IMR-90 (cell line): ENCODE results near the gene ULBP1. TPM values are rescaled to one million over a fixed set of nuclear protein-coding genes. Genes with fewer than 3 reads are reported as not detected.
"Not testable (repeated sequence)": the region's sequence is repeated elsewhere in the genome, so short reads cannot be mapped to it uniquely, and the experiment has no call there.

ENCODE experiments used
- ATAC-seq: fragments of 200-7000 bp; cut with Tn5 transposase; 2 replicates; pipeline ENCODE4 v1.9.1; 2020; ENCODE audit warnings: low read depth, mild to moderate bottlenecking, moderate library complexity
- BruUV-seq: library from RNA; stranded (reverse); fragments of 400-500 nt; replicated peaks from 2 replicates; lab custom pipeline; 2021; lab: Mats Ljungman, UMichigan
- CTCF ChIA-PET: fragments of 300-600 bp; formaldehyde crosslinking; extraction: SDS; loops from one replicate; lab custom pipeline; 2021; ENCODE audit warnings: antibody characterized with exemption; lab: Yijun Ruan, JAX
- POLR2A ChIA-PET: fragments of 300-600 bp; sonication (Branson Sonifier 250); formaldehyde crosslinking; loops from one replicate; lab custom pipeline; 2022; ENCODE audit warnings: antibody characterized with exemption; ENCODE audit not compliant: unreplicated experiment; lab: Charles Lee
- DNase-seq: peaks from one replicate; pipeline ENCODE4 v3.0.0; 2013
- H2AFZ ChIP-seq: replicated peaks from 2 replicates; pipeline ENCODE3; 2013; ENCODE audit warnings: low read length, mild to moderate bottlenecking; ENCODE audit not compliant: poor library complexity
- H2AK5ac ChIP-seq: 2 replicates; pipeline ENCODE4 v1.6.1; 2013; ENCODE audit warnings: low read depth, low read length, inconsistent platforms
- H2AK9ac ChIP-seq: replicated peaks from 2 replicates; pipeline ENCODE3; 2013; ENCODE audit warnings: mild to moderate bottlenecking, low read depth, low read length, moderate library complexity; ENCODE audit not compliant: poor library complexity
- H2BK120ac ChIP-seq: 2 replicates; pipeline ENCODE4 v1.6.1; 2013; ENCODE audit warnings: low read depth, low read length, inconsistent platforms
- H2BK15ac ChIP-seq: 3 replicates; pipeline ENCODE4 v1.6.1; 2013; ENCODE audit warnings: low read depth, low read length, inconsistent platforms
- H2BK20ac ChIP-seq: 2 replicates; pipeline ENCODE4 v1.6.1; 2013; ENCODE audit warnings: low read depth, mild to moderate bottlenecking, inconsistent platforms, low read length, moderate library complexity
- H2BK5ac ChIP-seq: 2 replicates; pipeline ENCODE4 v1.6.1; 2013; ENCODE audit warnings: mild to moderate bottlenecking, low read depth, low read length, inconsistent platforms; ENCODE audit not compliant: poor library complexity, severe bottlenecking
- H3K14ac ChIP-seq: replicated peaks from 2 replicates; pipeline ENCODE4 v1.6.1; 2013; ENCODE audit warnings: low read depth, low read length, inconsistent platforms
- H3K18ac ChIP-seq: 2 replicates; pipeline ENCODE4 v1.6.1; 2013; ENCODE audit warnings: low read depth, low read length, control low read depth
- H3K23ac ChIP-seq: 2 replicates; pipeline ENCODE4 v1.6.1; 2013; ENCODE audit warnings: low read depth, low read length, inconsistent platforms
- H3K27ac ChIP-seq: 2 replicates; pipeline ENCODE4 v1.5.1; 2013; ENCODE audit warnings: mild to moderate bottlenecking, control low read depth, low read length; ENCODE audit not compliant: insufficient read depth
- H3K27me3 ChIP-seq: 2 replicates; pipeline ENCODE4 v1.6.1; 2013; ENCODE audit warnings: low read length; ENCODE audit not compliant: control insufficient read depth, insufficient read depth
- H3K36me3 ChIP-seq: 2 replicates; pipeline ENCODE4 v1.6.1; 2013; ENCODE audit warnings: low read length, mixed read lengths; ENCODE audit not compliant: control insufficient read depth, insufficient read depth
- H3K4ac ChIP-seq: 2 replicates; pipeline ENCODE4 v1.6.1; 2013; ENCODE audit warnings: low read depth, low read length, inconsistent platforms
- H3K4me1 ChIP-seq: 2 replicates; pipeline ENCODE4 v1.6.1; 2013; ENCODE audit warnings: low read length, mixed read lengths; ENCODE audit not compliant: control insufficient read depth, insufficient read depth
- H3K4me2 ChIP-seq: 2 replicates; pipeline ENCODE4 v1.6.1; 2013; ENCODE audit warnings: low read depth, mild to moderate bottlenecking, control low read depth, low read length, moderate library complexity
- H3K4me3 ChIP-seq: 2 replicates; pipeline ENCODE4 v1.5.1; 2013; ENCODE audit warnings: low read depth, mild to moderate bottlenecking, control low read depth, low read length, moderate library complexity; ENCODE audit not compliant: insufficient read depth
- H3K56ac ChIP-seq: 2 replicates; pipeline ENCODE4 v1.6.1; 2013; ENCODE audit warnings: low read length, inconsistent platforms; ENCODE audit not compliant: insufficient read depth; ENCODE audit errors: extremely low read depth
- H3K79me1 ChIP-seq, 2 experiments: 2 replicates each; pipeline ENCODE4 v1.6.1; 2013; ENCODE audit warnings: low read length in 2 of 2, inconsistent platforms in 1 of 2, low read depth in 1 of 2
- H3K9ac ChIP-seq: 2 replicates; pipeline ENCODE4 v1.6.1; 2013; ENCODE audit warnings: low read depth, low read length, control low read depth
- H3K9me1 ChIP-seq: 2 replicates; pipeline ENCODE4 v1.6.1; 2013; ENCODE audit warnings: low read length, inconsistent platforms; ENCODE audit not compliant: insufficient read depth
- H3K9me3 ChIP-seq: 2 replicates; pipeline ENCODE4 v1.6.1; 2013; ENCODE audit warnings: low read length; ENCODE audit not compliant: control insufficient read depth, insufficient read depth
- H4K20me1 ChIP-seq: 2 replicates; pipeline ENCODE4 v1.6.1; 2013; ENCODE audit warnings: low read length, inconsistent platforms; ENCODE audit not compliant: insufficient read depth
- H4K5ac ChIP-seq: 2 replicates; pipeline ENCODE4 v1.6.1; 2013; ENCODE audit warnings: mild to moderate bottlenecking, low read depth, low read length, control low read depth
- H4K8ac ChIP-seq, 2 experiments: 2 replicates each; pipeline ENCODE4 v1.6.1; 2013; ENCODE audit warnings: low read depth in 2 of 2, low read length in 2 of 2, control low read depth in 1 of 2, inconsistent platforms in 1 of 2
- H4K91ac ChIP-seq: 2 replicates; pipeline ENCODE4 v1.6.1; 2013; ENCODE audit warnings: low read depth, low read length, inconsistent platforms; ENCODE audit not compliant: insufficient read depth
- WGBS, 2 experiments: methylation state at CpG; one replicate each; pipeline versions ENCODE4 v1.1.5 to v1.1.7; 2013; ENCODE audit warnings: missing lambda C conversion rate in 2 of 2; ENCODE audit not compliant: insufficient read length in 1 of 2; ENCODE audit errors: extremely low coverage in 2 of 2; 5-methylcytosine and 5-hydroxymethylcytosine counted together
- dilution Hi-C: fragments of 300-500 bp; cut with HindIII; formaldehyde crosslinking; loops from one replicate; pipeline ENCODE4 v1.14.3; 2018; ENCODE audit warnings: low sequenced_read_pairs; ENCODE audit not compliant: unreplicated experiment
- in situ Hi-C: fragments of 300-500 bp; cut with MboI; formaldehyde crosslinking; loops from 3 replicates; pipeline ENCODE4 v1.14.3; 2019; ENCODE audit warnings: low sequenced_read_pairs, inconsistent platforms, mixed read lengths
- intact Hi-C: fragments of 100-400 bp; cut with micrococcal nuclease; formaldehyde crosslinking; loops from 2 replicates; pipeline ENCODE4 v1.10.0; 2022
- polyA plus RNA-seq, 3 experiments: library from polyadenylated mRNA; depleted of rRNA; stranded (reverse); fragments of >200 nt; gene quantifications; 2 replicates each; pipeline ENCODE4 v1.2.3, GENCODE V29; 2012; ENCODE audit warnings: low replicate concordance in 1 of 3
- total RNA-seq: library from RNA; depleted of rRNA; stranded (reverse); fragments of >200 nt; gene quantifications from 2 replicates; pipeline ENCODE4 v1.2.3, GENCODE V29; 2012

The ULBP1 gene
- total and polyA plus RNA-seq, 2 of the 4 experiments (the other 2 are of a cell fraction) = 0.18 to 0.87 TPM

- H3K79me1 ChIP-seq, H2AK9ac ChIP-seq, H3K9ac ChIP-seq, H2BK5ac ChIP-seq, dilution Hi-C loops, BruUV-seq, H2BK15ac ChIP-seq, H3K18ac ChIP-seq, H3K14ac ChIP-seq, H2AK5ac ChIP-seq, H4K20me1 ChIP-seq, POLR2A ChIA-PET, in situ Hi-C loops, H3K23ac ChIP-seq, H3K56ac ChIP-seq, H3K36me3 ChIP-seq, H3K9me1 ChIP-seq, H2BK120ac ChIP-seq, H2AFZ ChIP-seq, H3K9me3 ChIP-seq, ATAC-seq, H4K8ac ChIP-seq, H3K4me3 ChIP-seq, H3K4me1 ChIP-seq, H4K5ac ChIP-seq, CTCF ChIA-PET, H2BK20ac ChIP-seq, H3K4ac ChIP-seq, DNase-seq, H4K91ac ChIP-seq, H3K4me2 ChIP-seq, H3K27ac ChIP-seq: not testable (repeated sequence)
- intact Hi-C loops = loop anchor here (10.0 kb wide), 1 partner anchor 288 kb away; no protein-coding TSS in a partner anchor
- H3K27me3 ChIP-seq = peaks cover 61% of the 10 kb centered on the region
- no CpG with 5 or more reads among the region's 8 CpGs for WGBS, 2 experiments
Observed at GRCh38 chr6:150012846-150013784, 49.4 kb downstream of the ULBP1 start.

GRCh38 chr6:150013785-150014622, 50.3 kb downstream of the ULBP1 start:
- H2BK15ac ChIP-seq, H3K79me1 ChIP-seq, H4K5ac ChIP-seq, H3K23ac ChIP-seq, DNase-seq, H3K4me3 ChIP-seq, H2BK120ac ChIP-seq, CTCF ChIA-PET, H3K18ac ChIP-seq, H3K4me1 ChIP-seq, H4K8ac ChIP-seq, H4K91ac ChIP-seq, H2AK9ac ChIP-seq, H3K14ac ChIP-seq, H3K56ac ChIP-seq, H3K27ac ChIP-seq, H2AK5ac ChIP-seq, ATAC-seq, H3K4me2 ChIP-seq, BruUV-seq, H3K9ac ChIP-seq, H3K4ac ChIP-seq, in situ Hi-C loops, H2BK5ac ChIP-seq, H3K9me3 ChIP-seq, H2AFZ ChIP-seq, H3K9me1 ChIP-seq, POLR2A ChIA-PET, H2BK20ac ChIP-seq, H3K36me3 ChIP-seq, H4K20me1 ChIP-seq, dilution Hi-C loops: not testable (repeated sequence)
- no CpG with 5 or more reads among the region's 24 CpGs for WGBS, 2 experiments
- intact Hi-C loops = loop anchor here (10.0 kb wide), 1 partner anchor 289 kb away; no protein-coding TSS in a partner anchor
- peaks cover 60% of the 10 kb centered on the region for H3K27me3 ChIP-seq
